ENCODE data around the gene AFAP1. TPM values are rescaled to one million over a fixed set of nuclear protein-coding genes. Genes with fewer than 3 reads are reported as not detected.

AFAP1 gene
- total RNA-seq, 2 donors from 2014 or later: 9.6 to 35.3 TPM

GRCh38 chr4:7771056-7771455 is 168.6 kb downstream of the AFAP1 start:
- intact Hi-C loops (cut with DNase I): no loop called here
- H3K36me3 ChIP-seq (replicated peaks in 1 of 2; ENCODE audit: insufficient read depth in 1 of 2, low read depth in 2 of 2): peaks cover 0 to 1% of the 10 kb centered on the region in 2 donors

GRCh38 chr4:7770224-7771050 is 169.2 kb downstream of the AFAP1 start:
- TF ChIP-seq POLR2A (IDR thresholded peaks at IDR 0.05) (no peak), CTCF (IDR thresholded peaks at IDR 0.05) (peak in 4 of 7 experiments; percentile 10 to 25 (median 23))
- H3K36me3 ChIP-seq (replicated peaks in 1 of 2; ENCODE audit: insufficient read depth in 1 of 2, low read depth in 2 of 2): peaks cover 0 to 1% of the 10 kb centered on the region in 2 donors
- H3K9me3 ChIP-seq: no peaks in the 10 kb centered on the region
- H3K27ac ChIP-seq: no peak overlapping the region
- DNase-seq: no peak
- H3K4me3 ChIP-seq: no peak overlapping the region
- WGBS, 2 donors: 76 to 83% methylated on average over 12 to 13 of the region's 13 CpGs
- ATAC-seq: no peak
- intact Hi-C loops (cut with DNase I): no loop called here
- no peaks in the 10 kb centered on the region for H3K4me1 ChIP-seq
- no peaks in the 10 kb centered on the region for H3K27me3 ChIP-seq

More at GRCh38 chr4:7771056-7771455, 168.6 kb downstream of the AFAP1 start:
- ATAC-seq (no peak), DNase-seq (no peak)
- no peak overlapping the region for H3K4me3 ChIP-seq
- H3K27ac ChIP-seq: no peak overlapping the region
- TF ChIP-seq POLR2A (IDR thresholded peaks at IDR 0.05) (no peak), CTCF (IDR thresholded peaks at IDR 0.05) (no peak)
- no peaks in the 10 kb centered on the region for H3K9me3 ChIP-seq
- no peaks in the 10 kb centered on the region for H3K4me1 ChIP-seq
- no peaks in the 10 kb centered on the region for H3K27me3 ChIP-seq
- 76 to 92% methylated on average over 6 of the region's 6 CpGs for WGBS, 2 donors

- ATAC-seq (no peak), DNase-seq (no peak)
- H3K9me3 ChIP-seq: no peaks in the 10 kb centered on the region
- no peak overlapping the region for H3K27ac ChIP-seq
- no peak overlapping the region for H3K4me3 ChIP-seq
- no peaks in the 10 kb centered on the region for H3K4me1 ChIP-seq
- intact Hi-C loops (cut with DNase I): no loop called here
- WGBS, 2 donors: 89 to 94% methylated on average over 15 to 20 of the region's 20 CpGs
- TF ChIP-seq POLR2A (IDR thresholded peaks at IDR 0.05) (no peak), CTCF (IDR thresholded peaks at IDR 0.05) (no peak)
- H3K36me3 ChIP-seq (replicated peaks in 1 of 2; ENCODE audit: insufficient read depth in 1 of 2, low read depth in 2 of 2): peaks cover 0 to 1% of the 10 kb centered on the region in 2 donors
- no peaks in the 10 kb centered on the region for H3K27me3 ChIP-seq
Measured at GRCh38 chr4:7769396-7770223, 170.1 kb downstream of the AFAP1 start.

- no peaks in the 10 kb centered on the region for H3K4me1 ChIP-seq
- H3K27ac ChIP-seq: no peak overlapping the region
- H3K36me3 ChIP-seq (replicated peaks in 1 of 2; ENCODE audit: insufficient read depth in 1 of 2, low read depth in 2 of 2): peaks cover 0 to 1% of the 10 kb centered on the region in 2 donors
- ATAC-seq (no peak), DNase-seq (no peak)
- no peaks in the 10 kb centered on the region for H3K27me3 ChIP-seq
- TF ChIP-seq POLR2A (IDR thresholded peaks at IDR 0.05): no peak
- no peak for TF ChIP-seq CTCF (IDR thresholded peaks at IDR 0.05)
- no peaks in the 10 kb centered on the region for H3K9me3 ChIP-seq
- intact Hi-C loops (cut with DNase I): no loop called here
- WGBS, 2 donors: 90 to 92% methylated on average over 16 of the region's 16 CpGs
- H3K4me3 ChIP-seq: no peak overlapping the region
Measured at GRCh38 chr4:7768736-7769135, 170.9 kb downstream of the AFAP1 start.
